GM12892 (cell line): ENCODE measurements around the gene ZP3.
"Not testable (repeated sequence)": the region's sequence is repeated elsewhere in the genome, so short reads cannot be mapped to it uniquely, and the experiment has no call there.

Experiments
- POLR2A ChIP-seq: IDR thresholded peaks from 2 replicates; pipeline ENCODE4 v1.6.1; 2011; ENCODE audit warnings: low read depth, low read length, control low read depth
- POLR2AphosphoS5 ChIP-seq: IDR thresholded peaks from 2 replicates; pipeline ENCODE4 v1.6.1; 2011; ENCODE audit warnings: low read depth, low read length, control low read depth
- TAF1 ChIP-seq: IDR thresholded peaks from 2 replicates; pipeline ENCODE4 v1.6.1; 2011; ENCODE audit warnings: low read depth, mild to moderate bottlenecking, control low read depth, low read length, borderline replicate concordance

- TF ChIP-seq POLR2AphosphoS5, POLR2A, TAF1: not testable (repeated sequence)
Measured at GRCh38 chr7:76425558-76425957, 808 bp downstream of the ZP3 start.
